8988T (cell line): Measurements from ENCODE around the gene KDM7A.
"Not testable (repeated sequence)": the region's sequence is repeated elsewhere in the genome, so short reads cannot be mapped to it uniquely, and the experiment has no call there.

ENCODE experiments used
- DNase-seq: peaks from one replicate; pipeline ENCODE4 v3.0.0; 2011

The KDM7A gene

GRCh38 chr7:140156460-140157080, 20.2 kb downstream of the KDM7A start:
- no peak for DNase-seq

GRCh38 chr7:140155428-140155827, 21.4 kb downstream of the KDM7A start:
- no peak for DNase-seq

- no peak for DNase-seq
Observed at GRCh38 chr7:140153666-140154161, 23.1 kb downstream of the KDM7A start.

- no peak for DNase-seq
Observed at GRCh38 chr7:140146574-140146973, 30.2 kb downstream of the KDM7A start.

GRCh38 chr7:140145709-140146108, 31.1 kb downstream of the KDM7A start:
- no peak for DNase-seq

- no peak for DNase-seq
Observed at GRCh38 chr7:140144821-140145220, 32.0 kb downstream of the KDM7A start.

- no peak for DNase-seq
Observed at GRCh38 chr7:140143997-140144396, 32.8 kb downstream of the KDM7A start.

- no peak for DNase-seq
Observed at GRCh38 chr7:140142031-140142430, 34.8 kb downstream of the KDM7A start.

- no peak for DNase-seq
Observed at GRCh38 chr7:140141256-140141655, 35.5 kb downstream of the KDM7A start.

GRCh38 chr7:140137078-140137477, 39.7 kb downstream of the KDM7A start:
- DNase-seq = no peak

- no peak for DNase-seq
Observed at GRCh38 chr7:140136073-140136472, 40.7 kb downstream of the KDM7A start.

GRCh38 chr7:140134039-140134438, 42.7 kb downstream of the KDM7A start:
- no peak for DNase-seq

- no peak for DNase-seq
Observed at GRCh38 chr7:140127360-140128127, 49.2 kb downstream of the KDM7A start.

- no peak for DNase-seq
Observed at GRCh38 chr7:140126435-140127034, 50.2 kb downstream of the KDM7A start.

- DNase-seq = no peak
Observed at GRCh38 chr7:140122965-140123364, 53.8 kb downstream of the KDM7A start.

- no peak for DNase-seq
Observed at GRCh38 chr7:140121326-140121725, 55.5 kb downstream of the KDM7A start.

GRCh38 chr7:140114817-140115216, 62.0 kb downstream of the KDM7A start:
- not testable (repeated sequence) for DNase-seq

GRCh38 chr7:140108777-140109176, 68.0 kb downstream of the KDM7A start:
- not testable (repeated sequence) for DNase-seq

GRCh38 chr7:140096459-140096858, 80.3 kb downstream of the KDM7A start:
- no peak for DNase-seq

GRCh38 chr7:140093375-140093774, 83.4 kb downstream of the KDM7A start:
- no peak for DNase-seq

GRCh38 chr7:140085447-140085846, 91.3 kb downstream of the KDM7A start:
- DNase-seq = no peak

- no peak for DNase-seq
Observed at GRCh38 chr7:140084972-140085371, 91.8 kb downstream of the KDM7A start.

GRCh38 chr7:140084142-140084655, 92.6 kb downstream of the KDM7A start:
- no peak for DNase-seq

GRCh38 chr7:140082770-140083169, 94.0 kb downstream of the KDM7A start:
- DNase-seq = no peak
